ENCODE measurements around the gene PCGF3. TPM values are rescaled to one million over a fixed set of nuclear protein-coding genes. Genes with fewer than 3 reads are reported as not detected.
"Not testable (repeated sequence)": the region's sequence is repeated elsewhere in the genome, so short reads cannot be mapped to it uniquely, and the experiment has no call there.

Gene PCGF3
- total RNA-seq, 5 donors from 2014 or later (not counting 1 experiment from before 2014, with no cell fraction given), result 47.0 to 76.9 (median 51.1) TPM

DNA sequence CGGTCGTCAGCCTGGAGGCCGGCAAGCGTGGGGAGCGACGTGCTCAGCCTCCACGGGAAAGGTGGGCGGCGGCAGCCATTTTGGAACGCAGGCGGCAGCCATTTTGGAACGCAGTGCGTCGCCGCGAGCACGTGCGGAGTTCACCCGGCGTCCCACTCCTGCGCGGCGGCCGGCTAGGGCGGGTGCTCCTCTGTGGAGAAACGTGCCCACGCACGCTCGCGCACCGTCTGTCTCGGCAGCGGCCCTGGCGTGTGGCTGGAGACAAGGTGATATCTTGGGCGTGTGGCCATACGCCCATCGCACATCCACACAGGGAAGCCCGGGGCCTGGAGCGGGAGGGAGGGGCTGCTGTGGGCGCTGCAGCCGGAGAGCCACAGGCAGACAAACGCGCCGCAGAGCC lies 99.2 kb downstream of the PCGF3 start:
- CTCF ChIA-PET, result no interaction called here
- H3K9me3 ChIP-seq, result no peaks in the 10 kb centered on the region
- Mint-ChIP-seq H3K36me3 (no peaks in the 10 kb centered on the region), H3K27me3 (peaks cover 7 to 12% of the 10 kb centered on the region in 2 donors), H3K4me3 (no peak overlapping the region), H3K27ac (no peak overlapping the region), H3K4me1 (peaks cover 0 to 4% (median 4%) of the 10 kb centered on the region in 3 donors), H3K9me3 (no peaks in the 10 kb centered on the region)
- peaks cover 0 to 3% of the 10 kb centered on the region in 2 experiments for H3K4me1 ChIP-seq (ENCODE audit: control insufficient read depth in 1 of 2, extremely low read depth in 1 of 2, insufficient read depth in 2 of 2, low read length in 2 of 2)
- no peak overlapping the region for H3K27ac ChIP-seq (ENCODE audit: low read length)
- peaks cover 0 to 18% of the 10 kb centered on the region in 2 experiments for H3K27me3 ChIP-seq (replicated peaks in 1 of 2; ENCODE audit: control insufficient read depth in 2 of 2, extremely low read depth in 1 of 2, insufficient read depth in 2 of 2, low read length in 1 of 2)
- 85% methylated on average over 44 of the region's 44 CpGs for WGBS (ENCODE audit: insufficient coverage)
- H3K4me3 ChIP-seq (ENCODE audit: control insufficient read depth in 1 of 2, extremely low read depth in 1 of 2, low read length in 1 of 2), result no peak overlapping the region
- POLR2A ChIA-PET, result no interaction called here
- DNase-seq (no peak), ATAC-seq (replicated peaks in 1 of 4) (no peak)
- no peaks in the 10 kb centered on the region for H3K36me3 ChIP-seq (ENCODE audit: control insufficient read depth in 2 of 2, extremely low read depth in 1 of 2, insufficient read depth in 1 of 2, low read length in 1 of 2)

DNA sequence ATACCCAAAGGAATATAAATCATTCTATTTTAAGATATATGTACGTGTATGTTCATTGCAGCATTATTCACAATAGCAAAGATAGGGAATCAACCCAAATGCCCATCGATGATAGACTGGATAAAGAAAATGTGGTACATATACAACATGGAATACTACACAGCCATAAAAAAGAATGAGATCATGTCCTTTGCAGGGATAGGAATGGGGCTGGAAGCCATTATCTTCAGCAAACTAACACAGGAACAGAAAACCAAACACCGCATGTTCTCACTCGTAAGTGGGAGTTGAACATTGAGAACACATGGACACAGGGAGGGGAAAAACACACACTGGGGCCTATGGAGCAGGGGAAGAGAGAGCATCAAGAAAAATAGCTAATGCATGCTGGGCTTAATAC lies 101.3 kb downstream of the PCGF3 start:
- H3K4me1 ChIP-seq (ENCODE audit: control insufficient read depth in 1 of 2, extremely low read depth in 1 of 2, insufficient read depth in 2 of 2, low read length in 2 of 2); H3K27ac ChIP-seq (ENCODE audit: low read length); H3K4me3 ChIP-seq (ENCODE audit: control insufficient read depth in 1 of 2, extremely low read depth in 1 of 2, low read length in 1 of 2); H3K27ac Mint-ChIP-seq; H3K9me3 ChIP-seq; DNase-seq; H3K9me3 Mint-ChIP-seq; H3K4me3 Mint-ChIP-seq; H3K4me1 Mint-ChIP-seq; POLR2A ChIA-PET; H3K36me3 Mint-ChIP-seq; ATAC-seq (replicated peaks in 1 of 4); H3K36me3 ChIP-seq (ENCODE audit: control insufficient read depth in 2 of 2, extremely low read depth in 1 of 2, insufficient read depth in 1 of 2, low read length in 1 of 2); CTCF ChIA-PET: not testable (repeated sequence)
- peaks cover 3 to 18% of the 10 kb centered on the region in 2 experiments for H3K27me3 ChIP-seq (replicated peaks in 1 of 2; ENCODE audit: control insufficient read depth in 2 of 2, extremely low read depth in 1 of 2, insufficient read depth in 2 of 2, low read length in 1 of 2)
- WGBS (ENCODE audit: insufficient coverage), result no CpG with 5 or more reads among the region's 4 CpGs
- peaks cover 15 to 26% of the 10 kb centered on the region in 2 donors for H3K27me3 Mint-ChIP-seq

DNA sequence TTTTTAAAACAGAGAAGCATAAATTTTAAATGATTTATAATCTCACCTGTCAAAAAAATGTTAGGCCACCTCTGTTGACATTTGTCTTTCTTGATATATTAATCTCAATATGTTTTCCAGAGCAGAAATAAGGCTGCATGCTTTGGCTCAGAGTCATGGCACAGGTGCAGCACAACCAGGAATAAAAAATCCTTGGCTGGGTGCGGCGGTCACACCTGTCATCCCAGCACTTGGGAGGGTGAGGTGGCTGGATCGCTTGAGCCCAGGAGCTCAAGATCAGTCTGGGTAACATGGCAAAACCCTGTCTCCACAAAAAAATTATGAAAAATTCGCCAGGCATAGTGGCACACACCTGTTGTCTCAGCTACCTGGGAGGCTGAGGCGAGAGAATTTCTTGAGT lies 102.2 kb downstream of the PCGF3 start:
- CTCF ChIA-PET, result no interaction called here

DNA sequence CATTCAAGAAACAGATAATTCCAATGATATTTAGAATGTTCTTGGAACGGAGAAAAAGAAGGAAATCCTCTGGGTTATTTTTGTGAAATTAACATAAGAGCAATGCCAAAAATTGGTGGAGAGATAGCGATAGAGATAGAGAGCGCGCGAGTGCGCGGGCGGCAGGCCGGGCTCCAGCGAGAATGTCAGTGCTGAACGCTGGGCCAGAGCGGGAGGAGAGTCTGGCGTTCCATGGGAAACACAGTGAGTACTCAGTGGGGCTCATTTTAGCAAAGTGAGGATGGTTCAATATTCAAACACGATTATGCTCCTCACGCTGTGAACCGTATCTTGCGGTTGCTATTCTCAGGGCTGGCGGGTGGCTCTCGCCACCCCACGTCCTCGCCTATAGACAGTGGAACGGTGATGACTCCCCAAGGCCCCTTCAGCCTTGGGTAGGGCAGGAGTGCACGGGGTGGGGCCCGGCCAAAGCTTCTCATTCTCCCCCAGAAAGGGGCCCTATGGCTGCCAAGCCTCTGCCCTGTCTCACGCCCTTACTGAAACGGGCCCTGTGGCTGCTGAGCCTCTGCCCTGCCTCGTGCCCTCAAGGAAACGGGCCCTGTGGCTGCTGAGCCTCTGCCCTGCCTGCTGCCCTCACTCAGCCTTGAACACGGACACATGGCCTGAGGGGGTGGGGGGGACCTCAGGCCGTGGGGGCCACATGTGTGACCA lies 103.4 kb downstream of the PCGF3 start:
- no peaks in the 10 kb centered on the region for H3K9me3 Mint-ChIP-seq
- WGBS (ENCODE audit: insufficient coverage), result 89% methylated on average over 28 of the region's 30 CpGs
- Histone ChIP-seq H3K9me3 (no peaks in the 10 kb centered on the region), H3K27ac (ENCODE audit: low read length) (no peak overlapping the region), H3K27me3 (replicated peaks in 1 of 2; ENCODE audit: control insufficient read depth in 2 of 2, extremely low read depth in 1 of 2, insufficient read depth in 2 of 2, low read length in 1 of 2) (peaks cover 8 to 30% of the 10 kb centered on the region in 2 experiments), H3K36me3 (ENCODE audit: control insufficient read depth in 2 of 2, extremely low read depth in 1 of 2, insufficient read depth in 1 of 2, low read length in 1 of 2) (no peaks in the 10 kb centered on the region), H3K4me1 (ENCODE audit: control insufficient read depth in 1 of 2, extremely low read depth in 1 of 2, insufficient read depth in 2 of 2, low read length in 2 of 2) (no peaks in the 10 kb centered on the region), H3K4me3 (ENCODE audit: control insufficient read depth in 1 of 2, extremely low read depth in 1 of 2, low read length in 1 of 2) (no peak overlapping the region)
- no peak for ATAC-seq (replicated peaks in 1 of 4)
- ChIA-PET POLR2A (no interaction called here), CTCF (no interaction called here)
- peaks cover 26 to 43% of the 10 kb centered on the region in 2 donors for H3K27me3 Mint-ChIP-seq
- no peak overlapping the region for H3K27ac Mint-ChIP-seq
- no peak overlapping the region for H3K4me3 Mint-ChIP-seq
- H3K36me3 Mint-ChIP-seq, result no peaks in the 10 kb centered on the region
- no peaks in the 10 kb centered on the region for H3K4me1 Mint-ChIP-seq
- no peak for DNase-seq

More for the DNA sequence above, 102.2 kb downstream of the PCGF3 start:
- WGBS (ENCODE audit: insufficient coverage), result no CpG with 5 or more reads among the region's 5 CpGs
- no peak overlapping the region for H3K27ac ChIP-seq (ENCODE audit: low read length)
- Mint-ChIP-seq H3K36me3 (no peaks in the 10 kb centered on the region), H3K27me3 (peaks cover 16 to 33% of the 10 kb centered on the region in 2 donors), H3K4me1 (no peaks in the 10 kb centered on the region), H3K4me3 (no peak overlapping the region), H3K9me3 (no peaks in the 10 kb centered on the region), H3K27ac (no peak overlapping the region)
- H3K27me3 ChIP-seq (replicated peaks in 1 of 2; ENCODE audit: control insufficient read depth in 2 of 2, extremely low read depth in 1 of 2, insufficient read depth in 2 of 2, low read length in 1 of 2), result peaks cover 8 to 24% of the 10 kb centered on the region in 2 experiments
- POLR2A ChIA-PET, result no interaction called here
- no peak overlapping the region for H3K4me3 ChIP-seq (ENCODE audit: control insufficient read depth in 1 of 2, extremely low read depth in 1 of 2, low read length in 1 of 2)
- ATAC-seq (replicated peaks in 1 of 4), result no peak
- no peak for DNase-seq
- H3K9me3 ChIP-seq, result no peaks in the 10 kb centered on the region
- H3K36me3 ChIP-seq (ENCODE audit: control insufficient read depth in 2 of 2, extremely low read depth in 1 of 2, insufficient read depth in 1 of 2, low read length in 1 of 2), result no peaks in the 10 kb centered on the region
- H3K4me1 ChIP-seq (ENCODE audit: control insufficient read depth in 1 of 2, extremely low read depth in 1 of 2, insufficient read depth in 2 of 2, low read length in 2 of 2), result no peaks in the 10 kb centered on the region

DNA sequence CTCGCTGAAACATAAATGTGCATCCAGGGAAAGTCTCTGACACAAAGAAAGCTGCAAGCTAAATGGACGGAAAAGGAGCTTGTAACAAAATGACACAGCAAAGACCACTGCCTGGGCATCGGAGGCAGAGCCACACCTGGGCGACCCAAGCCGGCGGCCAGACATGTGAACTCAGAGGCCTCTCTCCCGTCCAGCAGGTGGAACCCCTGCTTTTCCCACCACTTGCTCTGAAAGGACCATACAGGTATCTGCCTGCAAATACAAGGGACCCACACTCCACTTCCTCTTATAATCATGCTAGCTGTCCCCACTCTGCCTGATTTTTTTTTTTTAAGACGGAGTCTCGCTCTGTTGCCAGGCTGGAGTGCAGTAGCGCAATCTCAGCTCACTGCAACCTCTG lies 108.3 kb downstream of the PCGF3 start:
- H3K4me1 ChIP-seq (ENCODE audit: control insufficient read depth in 1 of 2, extremely low read depth in 1 of 2, insufficient read depth in 2 of 2, low read length in 2 of 2), result no peaks in the 10 kb centered on the region
- Mint-ChIP-seq H3K27me3 (peaks cover 38 to 61% of the 10 kb centered on the region in 2 donors), H3K36me3 (no peaks in the 10 kb centered on the region), H3K4me3 (no peak overlapping the region), H3K9me3 (no peaks in the 10 kb centered on the region), H3K4me1 (no peaks in the 10 kb centered on the region), H3K27ac (no peak overlapping the region)
- H3K36me3 ChIP-seq (ENCODE audit: control insufficient read depth in 2 of 2, extremely low read depth in 1 of 2, insufficient read depth in 1 of 2, low read length in 1 of 2), result no peaks in the 10 kb centered on the region
- no peak overlapping the region for H3K4me3 ChIP-seq (ENCODE audit: control insufficient read depth in 1 of 2, extremely low read depth in 1 of 2, low read length in 1 of 2)
- 68% methylated on average over 10 of the region's 10 CpGs for WGBS (ENCODE audit: insufficient coverage)
- no peak for DNase-seq
- ChIA-PET POLR2A (no interaction called here), CTCF (no interaction called here)
- H3K27ac ChIP-seq (ENCODE audit: low read length), result no peak overlapping the region
- H3K27me3 ChIP-seq (replicated peaks in 1 of 2; ENCODE audit: control insufficient read depth in 2 of 2, extremely low read depth in 1 of 2, insufficient read depth in 2 of 2, low read length in 1 of 2), result peaks cover 10 to 50% of the 10 kb centered on the region in 2 experiments
- ATAC-seq (replicated peaks in 1 of 4), result no peak
- no peaks in the 10 kb centered on the region for H3K9me3 ChIP-seq

DNA sequence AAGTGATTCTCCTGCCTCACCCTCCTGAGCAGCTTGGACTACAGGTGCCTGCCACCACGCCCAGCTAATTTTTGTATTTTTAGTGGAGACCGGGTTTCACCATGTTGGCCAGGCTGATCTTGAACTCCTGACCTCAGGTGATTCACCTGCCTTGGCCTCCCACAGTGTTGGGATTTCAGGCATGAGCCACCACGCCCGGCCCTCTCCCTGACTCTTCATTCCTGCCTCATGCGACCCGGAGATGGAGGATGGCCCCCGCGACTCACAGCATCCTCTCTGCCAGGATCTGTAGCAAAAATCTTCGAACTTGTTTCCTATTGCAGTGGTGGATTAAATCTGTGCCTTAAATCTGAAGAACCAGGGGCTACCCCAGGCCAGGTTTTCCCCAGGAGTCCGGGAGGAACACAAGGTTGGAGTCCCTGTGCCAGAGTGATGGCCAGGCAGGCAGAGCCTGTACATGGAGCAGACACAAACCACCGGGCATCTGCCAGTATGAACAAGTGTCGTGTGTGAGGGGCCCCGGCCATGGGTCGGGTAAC lies 108.7 kb downstream of the PCGF3 start:
- Mint-ChIP-seq H3K36me3 (no peaks in the 10 kb centered on the region), H3K9me3 (no peaks in the 10 kb centered on the region), H3K4me1 (no peaks in the 10 kb centered on the region), H3K27me3 (peaks cover 38 to 64% of the 10 kb centered on the region in 2 donors), H3K4me3 (no peak overlapping the region), H3K27ac (no peak overlapping the region)
- CTCF ChIA-PET, result no interaction called here
- no peaks in the 10 kb centered on the region for H3K36me3 ChIP-seq (ENCODE audit: control insufficient read depth in 2 of 2, extremely low read depth in 1 of 2, insufficient read depth in 1 of 2, low read length in 1 of 2)
- no peak for ATAC-seq (replicated peaks in 1 of 4)
- no peak for DNase-seq
- peaks cover 10 to 52% of the 10 kb centered on the region in 2 experiments for H3K27me3 ChIP-seq (replicated peaks in 1 of 2; ENCODE audit: control insufficient read depth in 2 of 2, extremely low read depth in 1 of 2, insufficient read depth in 2 of 2, low read length in 1 of 2)
- no peaks in the 10 kb centered on the region for H3K4me1 ChIP-seq (ENCODE audit: control insufficient read depth in 1 of 2, extremely low read depth in 1 of 2, insufficient read depth in 2 of 2, low read length in 2 of 2)
- H3K27ac ChIP-seq (ENCODE audit: low read length), result no peak overlapping the region
- POLR2A ChIA-PET, result no interaction called here
- WGBS (ENCODE audit: insufficient coverage), result 80% methylated on average over 13 of the region's 14 CpGs
- H3K9me3 ChIP-seq, result no peaks in the 10 kb centered on the region
- no peak overlapping the region for H3K4me3 ChIP-seq (ENCODE audit: control insufficient read depth in 1 of 2, extremely low read depth in 1 of 2, low read length in 1 of 2)

Measured in T-cell (primary cell).